Motor neuron (in vitro differentiated cells): ENCODE data around the gene PSMD4. TPM values are rescaled to one million over a fixed set of nuclear protein-coding genes. Genes with fewer than 3 reads are reported as not detected.

Source experiments
- ATAC-seq, 8 experiments: fragments of 200-7000 bp; cut with Tn5 transposase; replicated peaks in 6 of 8; 2 replicates each; pipeline ENCODE4 v1.8.0; 2021; ENCODE audit warnings: mild to moderate bottlenecking in 8 of 8, moderate library complexity in 8 of 8
- H3K27ac ChIP-seq, 2 donors: fragments of 250-450 bp; sonication (Bioruptor Pico); 2 replicates each; pipeline ENCODE4 v1.9.0; 2021; ENCODE audit warnings: antibody characterized with exemption in 2 of 2, mild to moderate bottlenecking in 2 of 2, moderate library complexity in 1 of 2
- H3K4me1 ChIP-seq, 2 donors: fragments of 250-450 bp; sonication (Bioruptor Pico); replicated peaks in 1 of 2; 2 replicates each; pipeline ENCODE4 v1.6.1; 2021; ENCODE audit warnings: antibody characterized with exemption in 2 of 2, mild to moderate bottlenecking in 2 of 2, moderate library complexity in 1 of 2
- H3K4me3 ChIP-seq, 5 donors: fragments of 250-450 bp; sonication (Bioruptor Pico); 2 replicates each; pipeline ENCODE4 v1.9.0; 2021; ENCODE audit warnings: antibody characterized with exemption in 5 of 5, mild to moderate bottlenecking in 5 of 5, moderate library complexity in 4 of 5
- WGBS, 10 experiments: fragments of 450-650 bp; shearing (Covaris generic); methylation state at CpG; one replicate each; pipeline ENCODE4 v1.0.0; 2022; 5-methylcytosine and 5-hydroxymethylcytosine counted together
- in situ Hi-C, 9 experiments: fragments of 400-800 bp; cut with MboI; loops; one replicate each; pipeline ENCODE4 v1.15.0; 2021; ENCODE audit warnings: low sequenced_read_pairs in 9 of 9, low pct_unique_long_range_greater_than_20kb in 2 of 9; ENCODE audit not compliant: unreplicated experiment in 9 of 9
- total RNA-seq, 8 experiments: library from RNA; unstranded; fragments of 300-600 nt; gene quantifications; 2 replicates each; pipeline versions ENCODE4 v1.2.3 to v1.2.4, GENCODE V29; 2022

Gene PSMD4
- total RNA-seq, 8 experiments from 2014 or later: 187 to 376 (median 247) TPM

DNA sequence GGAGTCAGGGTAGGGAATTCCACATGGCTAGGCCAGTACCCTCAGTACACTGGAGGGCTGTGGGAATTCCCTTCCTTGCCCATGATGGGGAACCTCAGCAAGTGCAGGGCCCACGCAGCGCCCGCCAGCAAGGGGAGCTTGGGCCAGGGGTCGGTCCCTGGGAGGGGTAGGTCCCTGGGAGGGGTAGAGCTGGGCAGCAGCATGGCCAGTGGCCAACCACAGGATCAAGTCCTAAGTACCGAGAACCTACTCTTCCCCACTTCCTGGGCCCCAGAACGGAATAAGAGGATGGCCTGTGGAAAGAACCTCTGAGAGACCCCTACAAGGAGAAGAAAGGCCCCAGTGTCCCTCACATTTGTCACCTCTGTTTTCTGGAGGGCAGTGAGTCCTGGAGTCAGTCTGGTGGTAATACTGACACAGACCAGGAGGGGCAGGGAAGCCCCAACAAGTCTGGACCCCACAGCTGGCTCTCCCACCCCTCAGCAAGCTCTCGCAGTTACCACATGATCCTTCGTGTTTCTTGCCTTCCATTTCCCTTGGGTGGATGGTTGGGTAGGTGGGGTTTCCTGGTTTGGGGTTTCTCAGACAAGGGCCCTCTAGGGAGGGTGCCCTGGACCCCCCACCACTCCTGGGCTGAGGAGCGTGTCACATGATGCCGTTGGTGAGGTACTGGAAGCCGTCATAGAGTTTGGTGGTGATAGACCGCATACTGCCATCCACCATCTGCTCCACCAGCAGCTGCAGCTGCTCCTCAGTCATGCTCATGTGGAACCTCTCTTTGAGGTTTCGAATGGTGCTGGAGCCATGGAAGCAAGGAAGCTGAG lies 37.9 kb downstream of the PSMD4 start:
- in situ Hi-C loops: no loop called here
- Histone ChIP-seq H3K4me1 (peaks cover 22 to 25% of the 10 kb centered on the region in 2 donors), H3K4me3 (no peak overlapping the region), H3K27ac (no peak overlapping the region)
- ATAC-seq: peak in 1 of 8 experiments; percentile 25
- WGBS, 10 experiments: 87 to 100% (median 99%) methylated on average over 1 to 9 of the region's 13 CpGs; no CpG with 5 or more reads in 4 of the 10 experiments

DNA sequence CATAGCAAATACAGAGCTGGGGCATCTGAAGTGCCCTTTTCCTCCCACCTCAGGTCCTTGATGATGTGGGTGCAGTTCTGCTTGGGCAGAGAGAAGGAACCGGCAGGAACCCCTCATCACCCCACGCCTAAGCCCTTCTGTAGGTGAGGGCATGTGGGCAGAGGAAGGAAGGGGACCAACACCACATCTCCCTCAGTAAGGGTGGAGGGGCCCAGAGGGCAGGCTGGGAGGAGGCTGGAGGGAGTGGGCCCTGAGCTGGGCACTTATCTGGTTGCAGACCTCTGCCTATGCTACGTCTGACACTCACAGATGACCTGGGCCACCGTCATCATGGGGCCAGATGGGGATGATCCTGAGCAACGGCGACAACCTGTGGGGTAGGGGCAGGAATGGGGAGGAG lies 38.6 kb downstream of the PSMD4 start:
- in situ Hi-C loops: no loop called here
- peaks cover 22 to 25% of the 10 kb centered on the region in 2 donors for H3K4me1 ChIP-seq
- WGBS, 10 experiments: 40 to 100% methylated on average over 1 of the region's 6 CpGs; no CpG with 5 or more reads in 8 of the 10 experiments
- no peak overlapping the region for H3K4me3 ChIP-seq
- H3K27ac ChIP-seq: no peak overlapping the region
- ATAC-seq: no peak

DNA sequence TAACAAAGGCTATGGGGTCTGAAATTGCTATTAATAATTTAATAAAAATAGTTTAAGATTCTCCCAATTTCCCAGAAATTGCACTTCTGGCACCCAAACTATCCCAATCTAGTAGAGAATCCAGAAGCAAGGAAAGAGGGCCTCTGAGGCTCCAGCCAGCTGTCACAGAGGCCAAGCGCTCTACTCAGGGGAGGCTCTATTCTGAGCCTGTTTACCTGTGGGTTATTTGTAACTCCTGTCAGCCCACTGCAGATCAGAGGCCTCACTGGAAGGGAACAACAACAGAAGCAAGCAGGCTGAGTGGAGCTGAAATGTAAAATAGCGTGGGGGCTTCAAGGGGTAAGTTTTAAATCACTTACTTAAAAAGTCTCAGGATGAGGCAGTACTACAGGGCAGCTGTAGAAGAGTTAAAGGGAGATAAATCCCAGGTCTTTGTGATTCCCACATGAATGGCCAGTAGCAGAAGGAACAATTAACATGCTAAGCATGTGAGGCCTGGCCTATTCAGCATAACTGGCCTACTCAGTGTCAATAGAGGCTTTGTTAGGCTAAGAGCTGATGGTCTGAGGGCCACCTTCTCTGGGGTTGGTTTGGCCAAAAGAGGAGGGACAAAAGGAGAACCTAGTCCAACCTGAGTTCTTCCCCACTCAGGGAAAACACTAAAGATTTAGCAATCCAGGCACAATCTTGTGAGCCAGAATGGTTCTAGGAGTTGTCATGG lies 40.4 kb downstream of the PSMD4 start:
- in situ Hi-C loops: no loop called here

DNA sequence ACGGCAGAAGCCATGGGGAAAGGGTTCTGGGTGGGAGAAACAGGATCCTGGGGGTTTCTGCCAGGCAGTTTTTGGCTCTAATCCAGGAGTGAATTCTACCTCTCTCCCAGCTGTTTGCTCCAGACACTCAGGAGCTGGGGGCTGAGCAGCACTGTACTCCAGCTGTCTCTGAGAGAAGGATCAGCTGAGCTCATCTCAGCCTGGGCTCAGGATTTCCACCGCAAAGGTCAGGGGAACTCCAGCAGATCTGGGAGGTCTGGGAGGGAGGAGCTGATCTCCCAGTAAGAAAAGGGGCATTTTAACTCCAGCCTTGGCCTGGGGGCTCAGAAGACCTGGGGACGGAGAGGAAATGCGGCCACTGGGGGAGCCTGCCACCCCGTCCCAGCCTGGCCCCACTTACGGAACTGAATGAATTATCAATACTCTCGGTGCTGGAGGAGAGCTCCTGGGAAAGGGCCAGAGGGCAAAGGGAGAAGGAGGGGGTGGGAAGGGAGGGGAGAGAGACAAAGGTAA lies 55.3 kb downstream of the PSMD4 start:
- in situ Hi-C loops: no loop called here
- Histone ChIP-seq H3K4me3 (no peak overlapping the region), H3K27ac (no peak overlapping the region), H3K4me1 (peaks cover 5 to 18% of the 10 kb centered on the region in 2 donors)
- 33 to 83% (median 44%) methylated on average over 1 to 2 of the region's 7 CpGs; no CpG with 5 or more reads in 6 of the 10 experiments for WGBS, 10 experiments
- peak in 1 of 8 experiments; percentile 60 for ATAC-seq

More for the DNA sequence above, 40.4 kb downstream of the PSMD4 start:
- WGBS, 10 experiments: 10 to 100% (median 25%) methylated on average over 1 to 2 of the region's 2 CpGs; no CpG with 5 or more reads in 3 of the 10 experiments
- Histone ChIP-seq H3K27ac (peak overlapping the region; percentile 53 to 60), H3K4me1 (peaks cover 22 to 25% of the 10 kb centered on the region in 2 donors), H3K4me3 (no peak overlapping the region)
- ATAC-seq: peak in 5 of 8 experiments; percentile 80 to 83 (median 81)

DNA sequence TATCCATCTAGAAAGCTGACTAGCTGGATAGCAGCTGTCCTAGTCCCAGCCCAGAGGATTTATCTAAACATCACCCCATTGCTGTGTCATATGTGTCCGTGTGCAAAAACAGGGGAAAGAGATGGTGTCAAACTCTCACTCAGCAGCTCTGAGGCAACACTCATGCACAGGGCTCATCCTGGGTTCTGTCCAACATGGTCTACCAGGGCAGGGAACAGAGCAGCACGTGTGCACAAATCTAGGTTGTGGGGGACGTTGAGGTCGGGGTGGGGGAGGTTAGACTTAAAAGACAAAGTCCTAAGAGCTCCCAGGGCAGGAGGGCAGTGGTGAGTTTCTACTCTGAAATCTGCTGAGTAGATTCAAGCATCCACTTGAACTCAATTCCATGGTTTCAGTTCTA lies 56.5 kb downstream of the PSMD4 start:
- in situ Hi-C loops: no loop called here
- Histone ChIP-seq H3K27ac (peak overlapping the region; percentile 71 to 82), H3K4me1 (peaks cover 5 to 18% of the 10 kb centered on the region in 2 donors), H3K4me3 (no peak overlapping the region)
- ATAC-seq: no peak
- WGBS, 10 experiments: 0 to 100% (median 84%) methylated on average over 1 to 4 of the region's 4 CpGs; no CpG with 5 or more reads in 2 of the 10 experiments

DNA sequence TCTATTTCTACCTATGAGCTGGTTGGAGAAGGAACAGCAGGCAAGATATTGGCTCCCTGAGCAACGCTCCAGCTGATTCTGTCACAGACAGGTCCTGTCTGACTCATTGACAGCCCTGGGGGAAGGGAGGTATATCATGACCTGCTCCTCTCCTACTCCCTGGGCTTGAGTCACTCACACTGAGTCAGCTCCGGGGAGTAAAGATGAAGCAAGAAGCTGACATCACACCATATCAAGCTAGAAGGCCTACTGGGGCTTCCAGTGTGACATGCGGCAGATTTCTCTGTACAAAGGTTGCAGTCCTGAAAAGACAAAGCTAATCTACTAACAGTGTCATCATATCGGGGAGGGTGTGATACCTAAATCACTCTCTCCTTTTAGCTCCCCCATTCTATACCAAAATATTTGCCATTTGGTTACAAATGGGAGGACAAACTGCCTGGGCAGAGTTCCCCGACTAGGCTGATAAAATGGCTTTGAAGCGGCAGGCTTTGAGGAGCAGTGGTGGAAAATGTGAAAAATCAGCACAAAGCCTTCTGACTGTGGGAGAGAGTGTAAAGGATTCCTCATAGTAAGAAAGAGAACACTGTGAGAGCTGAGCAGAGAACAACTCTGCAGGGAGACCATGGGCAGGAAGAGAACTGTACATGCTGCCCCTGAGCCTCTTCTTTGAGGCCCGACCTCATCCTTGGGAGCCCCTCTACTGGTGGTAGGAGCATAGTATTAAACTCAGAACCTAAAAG lies 57.2 kb downstream of the PSMD4 start:
- ATAC-seq: peak; percentile 88 to 99 (median 98)
- Histone ChIP-seq H3K4me1 (peaks cover 5 to 18% of the 10 kb centered on the region in 2 donors), H3K27ac (peak overlapping the region; percentile 87 to 88), H3K4me3 (no peak overlapping the region)
- in situ Hi-C loops: no loop called here
- WGBS, 10 experiments: 13 to 90% (median 65%) methylated on average over 1 to 7 of the region's 7 CpGs; no CpG with 5 or more reads in 2 of the 10 experiments

DNA sequence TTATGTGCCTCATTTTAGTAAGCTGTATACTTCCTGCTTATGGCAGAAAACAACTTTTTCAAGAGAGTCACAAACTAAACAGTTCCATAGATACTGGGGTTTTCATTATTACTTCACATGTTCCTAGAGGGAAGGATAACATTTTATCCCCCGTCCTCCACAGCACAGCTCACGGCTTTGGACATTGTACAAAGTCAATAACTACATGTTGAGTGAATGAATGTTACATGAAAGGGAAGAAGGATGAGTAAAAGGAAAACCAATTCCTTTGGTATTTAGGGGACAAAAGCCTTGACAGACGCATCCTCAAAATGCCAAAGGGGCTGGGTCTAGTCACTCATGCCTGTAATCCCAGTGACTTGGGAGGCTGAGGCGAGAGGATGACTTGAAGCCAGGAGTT lies 57.9 kb downstream of the PSMD4 start:
- no peak overlapping the region for H3K4me3 ChIP-seq
- in situ Hi-C loops: no loop called here
- no peak for ATAC-seq
- H3K27ac ChIP-seq: peak overlapping the region; percentile 87 to 88
- 41 to 100% (median 90%) methylated on average over 1 to 4 of the region's 4 CpGs; no CpG with 5 or more reads in 1 of the 10 experiments for WGBS, 10 experiments
- peaks cover 5 to 18% of the 10 kb centered on the region in 2 donors for H3K4me1 ChIP-seq

DNA sequence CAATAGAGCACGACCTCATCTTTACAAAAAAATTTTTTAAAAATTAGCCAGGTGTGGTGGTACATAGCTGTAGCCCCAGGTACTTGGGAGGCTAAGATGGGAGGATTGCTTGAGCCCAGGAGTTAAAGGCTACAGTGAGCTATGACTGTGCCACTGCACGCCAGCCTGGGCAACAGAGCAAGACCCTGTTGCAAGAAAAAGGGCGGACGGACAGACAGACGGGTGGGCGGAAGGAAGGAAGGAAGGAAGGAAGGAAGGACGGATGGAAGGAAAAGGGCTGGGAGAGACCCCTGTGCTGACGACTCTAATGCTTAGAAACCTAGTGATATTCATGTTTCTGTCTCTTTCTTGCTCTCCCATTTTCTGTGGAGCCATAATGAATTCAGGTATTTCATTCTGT lies 58.3 kb downstream of the PSMD4 start:
- WGBS, 10 experiments: 50 to 95% (median 88%) methylated on average over 1 to 8 of the region's 8 CpGs; no CpG with 5 or more reads in 3 of the 10 experiments
- Histone ChIP-seq H3K27ac (no peak overlapping the region), H3K4me3 (no peak overlapping the region), H3K4me1 (peaks cover 5 to 18% of the 10 kb centered on the region in 2 donors)
- in situ Hi-C loops: no loop called here
- ATAC-seq: no peak

DNA sequence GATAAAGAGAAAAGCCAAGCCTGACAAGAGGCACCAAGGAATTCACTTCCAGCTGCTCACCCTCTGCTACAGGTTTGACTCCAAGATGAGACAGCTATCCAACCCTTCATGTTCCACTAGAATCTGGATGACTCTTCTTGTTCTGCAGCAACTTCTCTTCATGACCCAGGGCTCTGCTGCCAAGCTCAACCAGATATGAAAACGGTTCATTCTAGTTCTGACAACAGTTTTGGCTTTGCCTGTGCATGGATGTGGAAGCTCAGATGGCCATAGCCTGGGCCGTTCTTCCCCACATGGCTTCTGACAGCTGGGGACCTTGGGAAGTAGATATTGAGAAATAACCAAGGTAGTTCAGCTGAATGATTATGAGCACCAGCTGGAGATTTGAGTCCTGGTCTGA lies 59.0 kb downstream of the PSMD4 start:
- WGBS, 10 experiments: 0 to 100% (median 89%) methylated on average over 1 to 2 of the region's 2 CpGs; no CpG with 5 or more reads in 5 of the 10 experiments
- H3K27ac ChIP-seq: no peak overlapping the region
- in situ Hi-C loops: no loop called here
- peaks cover 5 to 18% of the 10 kb centered on the region in 2 donors for H3K4me1 ChIP-seq
- ATAC-seq: no peak
- no peak overlapping the region for H3K4me3 ChIP-seq

DNA sequence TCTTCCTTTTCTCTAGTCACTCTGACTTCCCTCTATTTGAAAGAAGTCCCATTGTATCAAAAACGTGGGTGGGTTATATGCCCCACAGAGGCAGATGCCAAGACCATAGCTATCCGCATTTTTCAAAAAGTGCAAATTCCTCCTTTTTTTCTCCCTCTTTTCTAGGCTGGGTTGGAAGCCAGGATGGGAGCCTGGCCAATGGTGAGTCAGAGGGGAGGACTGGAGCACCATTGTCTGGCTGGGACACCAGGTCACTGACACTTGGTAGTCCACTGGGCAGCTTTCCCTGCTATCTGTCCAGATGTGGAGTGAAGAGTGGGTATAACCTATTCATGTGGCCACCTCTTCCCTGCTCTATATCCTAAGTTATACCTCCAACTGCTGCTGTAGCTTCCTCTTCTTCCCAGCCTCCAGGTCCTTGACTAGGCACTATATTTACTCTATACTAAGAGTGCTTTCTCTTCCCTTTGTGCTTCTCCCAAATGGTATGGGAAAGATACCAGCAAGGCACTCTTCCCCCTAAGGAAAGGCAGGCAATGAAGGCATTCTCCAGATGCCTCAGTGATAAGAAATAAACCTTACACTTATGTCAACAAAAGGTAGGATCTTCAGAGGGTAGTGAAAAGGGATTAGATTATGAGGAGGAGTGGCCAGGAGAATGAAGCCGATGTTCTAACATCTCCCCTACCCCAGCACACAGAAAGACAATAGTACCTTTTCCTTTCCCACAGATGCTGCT lies 59.8 kb downstream of the PSMD4 start:
- in situ Hi-C loops: no loop called here
- H3K27ac ChIP-seq: no peak overlapping the region
- peak in 2 of 8 experiments; percentile 26 to 32 for ATAC-seq
- H3K4me1 ChIP-seq: peaks cover 5 to 18% of the 10 kb centered on the region in 2 donors
- 8 to 100% (median 80%) methylated on average over 1 to 3 of the region's 3 CpGs; no CpG with 5 or more reads in 1 of the 10 experiments for WGBS, 10 experiments
- H3K4me3 ChIP-seq: no peak overlapping the region

DNA sequence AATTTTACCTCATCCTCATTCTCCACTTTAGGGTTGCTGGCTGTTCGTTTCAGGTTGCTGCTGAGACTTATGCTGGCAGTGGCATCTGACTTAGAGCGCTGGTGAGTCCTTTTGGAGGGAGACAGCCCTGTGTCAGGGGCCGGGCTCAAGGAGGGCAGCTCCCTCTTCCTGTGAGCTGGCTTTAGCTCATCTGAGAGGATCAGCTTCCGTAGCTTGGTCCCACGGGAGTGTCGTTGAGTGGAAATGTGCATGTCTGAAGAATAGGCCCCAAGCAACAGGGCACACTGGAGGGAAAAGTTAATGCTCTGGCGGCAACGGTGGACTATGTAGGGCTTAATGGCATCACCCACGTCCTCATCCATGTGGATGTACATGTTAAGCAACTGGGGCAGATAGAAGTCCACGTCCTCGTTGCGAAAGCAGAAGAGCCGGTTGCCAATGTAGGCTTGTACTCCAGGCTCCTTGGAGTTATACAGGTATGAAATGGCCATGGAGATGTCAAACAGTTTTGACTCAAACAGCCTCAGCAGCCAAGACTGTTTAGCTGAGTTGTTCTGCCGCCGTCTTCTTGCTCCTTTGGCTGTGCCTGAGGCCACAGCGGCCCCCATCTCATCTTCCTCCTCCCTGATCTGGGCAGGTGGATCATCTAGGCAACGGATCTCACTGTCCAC lies 61.2 kb downstream of the PSMD4 start:
- in situ Hi-C loops: no loop called here
- H3K4me3 ChIP-seq: no peak overlapping the region
- peaks cover 5 to 12% of the 10 kb centered on the region in 2 donors for H3K4me1 ChIP-seq
- no peak for ATAC-seq
- no peak overlapping the region for H3K27ac ChIP-seq
- 89 to 100% (median 94%) methylated on average over 1 to 17 of the region's 17 CpGs; no CpG with 5 or more reads in 1 of the 10 experiments for WGBS, 10 experiments
